ENCODE data around the gene MAGEA1.
"Not testable (repeated sequence)": the region's sequence is repeated elsewhere in the genome, so short reads cannot be mapped to it uniquely, and the experiment has no call there.

The MAGEA1 gene

DNA sequence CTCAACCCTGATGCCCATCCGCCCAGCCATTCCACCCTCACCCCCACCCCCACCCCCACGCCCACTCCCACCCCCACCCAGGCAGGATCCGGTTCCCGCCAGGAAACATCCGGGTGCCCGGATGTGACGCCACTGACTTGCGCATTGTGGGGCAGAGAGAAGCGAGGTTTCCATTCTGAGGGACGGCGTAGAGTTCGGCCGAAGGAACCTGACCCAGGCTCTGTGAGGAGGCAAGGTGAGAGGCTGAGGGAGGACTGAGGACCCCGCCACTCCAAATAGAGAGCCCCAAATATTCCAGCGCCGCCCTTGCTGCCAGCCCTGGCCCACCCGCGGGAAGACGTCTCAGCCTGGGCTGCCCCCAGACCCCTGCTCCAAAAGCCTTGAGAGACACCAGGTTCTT lies at the start of gene MAGEA1:
MAGEA1 (plus strand) TSS at position 154 of the 400 bp plus-strand sequence. CDS start 3,106 bp downstream, outside the sequence.
- no peak within 1 kb of the TSS for H3K9ac ChIP-seq (ENCODE audit: insufficient read length)

GRCh38 chrX:153132924-153133323 lies 46.2 kb upstream of the MAGEA1 start:
- not testable (repeated sequence) for H3K27ac ChIP-seq; H3K9me3 ChIP-seq (ENCODE audit: low read depth, low read length); DNase-seq (ENCODE audit: low read depth, low spot score); H3K36me3 ChIP-seq (ENCODE audit: insufficient read depth, low read length); H3K4me3 ChIP-seq; H3K9ac ChIP-seq (ENCODE audit: insufficient read length)

More for the DNA sequence above, at the start of gene MAGEA1:
- Histone ChIP-seq H3K36me3 (ENCODE audit: insufficient read depth, low read length) (no peaks in the 10 kb centered on the region), H3K9me3 (ENCODE audit: low read depth, low read length) (no peaks in the 10 kb centered on the region), H3K4me3 (no peak within 1 kb of the TSS), H3K27ac (no peak within 1 kb of the TSS)
- TF ChIP-seq EZH2 (IDR thresholded peaks at IDR 0.05) (no peak), POLR2AphosphoS5 (IDR thresholded peaks at IDR 0.05; ENCODE audit: borderline replicate concordance, low read depth, low read length) (no peak), FOXP2 (optimal IDR thresholded peaks at IDR 0.05; ENCODE audit: control extremely low read depth, extremely low read length, insufficient read depth) (no peak)
- no peak for DNase-seq (ENCODE audit: low read depth, low spot score)

- H3K9ac ChIP-seq (ENCODE audit: insufficient read length); DNase-seq (ENCODE audit: low read depth, low spot score); H3K4me3 ChIP-seq; H3K36me3 ChIP-seq (ENCODE audit: insufficient read depth, low read length); H3K27ac ChIP-seq; H3K9me3 ChIP-seq (ENCODE audit: low read depth, low read length): not testable (repeated sequence)
These were observed 40.0 kb upstream of the MAGEA1 start for GRCh38 chrX:153139074-153139473.

DNA sequence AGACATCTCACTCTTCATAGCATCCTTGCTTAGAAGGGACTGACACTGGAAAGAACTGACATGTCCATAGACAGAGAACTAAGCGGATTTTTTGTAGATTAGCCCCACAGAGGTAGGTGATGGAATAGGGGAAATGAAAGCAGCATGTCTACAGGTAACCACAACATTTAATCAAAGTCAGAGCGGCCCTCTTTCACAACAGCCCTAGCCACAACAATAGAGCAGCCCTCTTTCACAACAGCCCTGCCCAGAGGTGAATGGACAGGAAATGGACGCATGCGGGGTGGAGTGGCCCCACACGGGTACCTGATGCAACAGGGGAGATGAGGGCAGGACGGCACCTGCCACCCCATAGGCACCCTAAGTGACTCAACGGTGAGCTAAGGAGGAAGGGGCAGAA lies 32.8 kb upstream of the MAGEA1 start:
- H3K9ac ChIP-seq (ENCODE audit: insufficient read length); DNase-seq (ENCODE audit: low read depth, low spot score); H3K9me3 ChIP-seq (ENCODE audit: low read depth, low read length); H3K36me3 ChIP-seq (ENCODE audit: insufficient read depth, low read length); H3K4me3 ChIP-seq; H3K27ac ChIP-seq: not testable (repeated sequence)

- H3K36me3 ChIP-seq (ENCODE audit: insufficient read depth, low read length): no peaks in the 10 kb centered on the region
- no peak for TF ChIP-seq FOXP2 (optimal IDR thresholded peaks at IDR 0.05; ENCODE audit: control extremely low read depth, extremely low read length, insufficient read depth)
- no peak overlapping the region for H3K9ac ChIP-seq (ENCODE audit: insufficient read length)
- H3K27ac ChIP-seq: no peak overlapping the region
- no peak for DNase-seq (ENCODE audit: low read depth, low spot score)
- no peaks in the 10 kb centered on the region for H3K9me3 ChIP-seq (ENCODE audit: low read depth, low read length)
- H3K4me3 ChIP-seq: no peak overlapping the region
These were observed 25.6 kb upstream of the MAGEA1 start for GRCh38 chrX:153153516-153153915.

- TF ChIP-seq EZH2 (IDR thresholded peaks at IDR 0.05) (no peak), FOXP2 (optimal IDR thresholded peaks at IDR 0.05; ENCODE audit: control extremely low read depth, extremely low read length, insufficient read depth) (no peak), POLR2AphosphoS5 (IDR thresholded peaks at IDR 0.05; ENCODE audit: borderline replicate concordance, low read depth, low read length) (no peak)
These were observed 21.6 kb upstream of the MAGEA1 start for GRCh38 chrX:153157450-153157849.

GRCh38 chrX:153158319-153158718 lies 20.8 kb upstream of the MAGEA1 start:
- no peak overlapping the region for H3K4me3 ChIP-seq
- TF ChIP-seq EZH2 (IDR thresholded peaks at IDR 0.05) (no peak), POLR2AphosphoS5 (IDR thresholded peaks at IDR 0.05; ENCODE audit: borderline replicate concordance, low read depth, low read length) (no peak)
- H3K27ac ChIP-seq: no peak overlapping the region
- no peak for DNase-seq (ENCODE audit: low read depth, low spot score)
- H3K36me3 ChIP-seq (ENCODE audit: insufficient read depth, low read length): no peaks in the 10 kb centered on the region
- H3K9ac ChIP-seq (ENCODE audit: insufficient read length): no peak overlapping the region
- no peaks in the 10 kb centered on the region for H3K9me3 ChIP-seq (ENCODE audit: low read depth, low read length)

More at GRCh38 chrX:153157450-153157849, 21.6 kb upstream of the MAGEA1 start:
- Histone ChIP-seq H3K9me3 (ENCODE audit: low read depth, low read length) (no peaks in the 10 kb centered on the region), H3K9ac (ENCODE audit: insufficient read length) (no peak overlapping the region), H3K36me3 (ENCODE audit: insufficient read depth, low read length) (no peaks in the 10 kb centered on the region), H3K4me3 (no peak overlapping the region), H3K27ac (no peak overlapping the region)
- no peak for DNase-seq (ENCODE audit: low read depth, low spot score)

- Histone ChIP-seq H3K27ac (no peak overlapping the region), H3K4me3 (no peak overlapping the region), H3K9ac (ENCODE audit: insufficient read length) (no peak overlapping the region), H3K36me3 (ENCODE audit: insufficient read depth, low read length) (no peaks in the 10 kb centered on the region), H3K9me3 (ENCODE audit: low read depth, low read length) (no peaks in the 10 kb centered on the region)
- DNase-seq (ENCODE audit: low read depth, low spot score): no peak
- TF ChIP-seq EZH2 (IDR thresholded peaks at IDR 0.05): no peak
These were observed 17.1 kb upstream of the MAGEA1 start for GRCh38 chrX:153161952-153162351.

- H3K4me3 ChIP-seq: no peak overlapping the region
- H3K36me3 ChIP-seq (ENCODE audit: insufficient read depth, low read length): no peaks in the 10 kb centered on the region
- no peak for DNase-seq (ENCODE audit: low read depth, low spot score)
- no peaks in the 10 kb centered on the region for H3K9me3 ChIP-seq (ENCODE audit: low read depth, low read length)
- no peak overlapping the region for H3K27ac ChIP-seq
- TF ChIP-seq POLR2AphosphoS5 (IDR thresholded peaks at IDR 0.05; ENCODE audit: borderline replicate concordance, low read depth, low read length) (no peak), FOXP2 (optimal IDR thresholded peaks at IDR 0.05; ENCODE audit: control extremely low read depth, extremely low read length, insufficient read depth) (no peak), EZH2 (IDR thresholded peaks at IDR 0.05) (no peak)
- H3K9ac ChIP-seq (ENCODE audit: insufficient read length): no peak overlapping the region
These were observed 14.4 kb upstream of the MAGEA1 start for GRCh38 chrX:153164733-153165132.

DNA sequence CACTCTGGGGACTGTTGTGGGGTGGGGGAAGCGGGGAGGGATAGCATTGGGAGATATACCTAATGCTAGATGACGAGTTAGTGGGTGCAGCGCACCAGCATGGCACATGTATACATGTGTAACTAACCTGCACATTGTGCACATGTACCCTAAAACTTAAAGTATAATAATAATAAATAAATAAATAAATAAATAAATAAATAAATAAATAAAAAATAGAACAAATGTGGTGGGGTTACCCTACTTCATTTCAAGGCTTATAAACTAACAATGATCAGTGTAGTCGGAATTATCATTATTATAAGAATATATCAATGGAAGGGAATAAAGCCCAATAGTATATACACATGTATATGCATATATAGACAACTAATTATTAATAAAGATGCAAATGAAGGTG lies 10.7 kb upstream of the MAGEA1 start:
- DNase-seq (ENCODE audit: low read depth, low spot score): not testable (repeated sequence)

More for the DNA sequence above, 10.7 kb upstream of the MAGEA1 start:
- not testable (repeated sequence) for H3K9ac ChIP-seq (ENCODE audit: insufficient read length); H3K36me3 ChIP-seq (ENCODE audit: insufficient read depth, low read length); H3K4me3 ChIP-seq; H3K27ac ChIP-seq; H3K9me3 ChIP-seq (ENCODE audit: low read depth, low read length)

All from SK-N-MC (cell line).